HEK293 (cell line): Measurements from ENCODE around the gene AKAP9.
"Not testable (repeated sequence)": the region's sequence is repeated elsewhere in the genome, so short reads cannot be mapped to it uniquely, and the experiment has no call there.

Experiments used
- CTCF ChIA-PET: fragments of 350-600 bp; formaldehyde crosslinking; extraction: SDS; loops from one replicate; lab custom pipeline; 2021; ENCODE audit warnings: antibody characterized with exemption; lab: Yijun Ruan, JAX
- POLR2A ChIA-PET: fragments of 300-600 bp; formaldehyde crosslinking; extraction: SDS; loops from one replicate; lab custom pipeline; 2020; ENCODE audit warnings: antibody characterized with exemption, inconsistent platforms; lab: Yijun Ruan, JAX
- H3K27ac ChIP-seq: fragments of 200-500 bp; sonication (Bioruptor generic); 2 replicates; pipeline ENCODE4 v1.5.1; 2014; ENCODE audit warnings: low read depth, low read length, control low read depth, inconsistent platforms; ENCODE audit errors: extremely low read depth
- H3K36me3 ChIP-seq, 2 experiments: fragments of 200-500 bp in 1 of 2; sonication (Bioruptor generic) in 1 of 2; 1 replicate in 1 of 2; 2 replicates in 1 of 2; pipeline ENCODE4 v1.5.1; 2014 to 2017; ENCODE audit warnings: inconsistent platforms in 2 of 2, low read length in 2 of 2; ENCODE audit not compliant: control insufficient read depth in 2 of 2, insufficient read depth in 1 of 2
- H3K4me1 ChIP-seq: fragments of 200-500 bp; sonication (Bioruptor generic); 2 replicates; pipeline ENCODE4 v1.5.1; 2014; ENCODE audit warnings: mild to moderate bottlenecking, low read length, inconsistent platforms; ENCODE audit not compliant: control insufficient read depth, insufficient read depth
- H3K4me3 ChIP-seq: 2 replicates; pipeline ENCODE4 v1.5.1; 2011; ENCODE audit warnings: low read depth, mild to moderate bottlenecking, control low read depth, low read length, moderate library complexity
- H3K9me3 ChIP-seq: fragments of 200-500 bp; sonication (Bioruptor generic); 2 replicates; pipeline ENCODE4 v1.5.1; 2014; ENCODE audit warnings: low read depth, low read length, inconsistent platforms; ENCODE audit not compliant: control insufficient read depth, insufficient read depth
- GLIS1 ChIP-seq: fragments of 450-650 bp; formaldehyde crosslinking; IDR thresholded peaks from 2 replicates; pipeline ENCODE4 v1.5.1; 2016; ENCODE audit warnings: missing biosample characterization, missing genetic modification characterization
- KLF9 ChIP-seq: fragments of 450-650 bp; formaldehyde crosslinking; IDR thresholded peaks from 2 replicates; pipeline ENCODE4 v1.5.1; 2016; ENCODE audit warnings: missing biosample characterization, missing genetic modification characterization, low read depth
- RBAK ChIP-seq: fragments of 450-650 bp; formaldehyde crosslinking; IDR thresholded peaks from 2 replicates; pipeline ENCODE4 v1.5.1; 2016; ENCODE audit warnings: missing biosample characterization, missing genetic modification characterization
- SALL2 ChIP-seq: fragments of 450-650 bp; formaldehyde crosslinking; IDR thresholded peaks from 2 replicates; pipeline ENCODE4 v1.5.0; 2017; ENCODE audit warnings: missing biosample characterization, mild to moderate bottlenecking, missing genetic modification characterization, borderline replicate concordance
- SETDB1 ChIP-seq: IDR thresholded peaks from one replicate; pipeline ENCODE4 v1.6.1; 2017; ENCODE audit warnings: mild to moderate bottlenecking, low read length, moderate library complexity, mixed read lengths; ENCODE audit not compliant: insufficient read length
- YY1 ChIP-seq: fragments of 450-650 bp; formaldehyde crosslinking; IDR thresholded peaks from 2 replicates; pipeline ENCODE4 v1.5.1; 2018; ENCODE audit warnings: missing biosample characterization, missing genetic modification characterization
- ZBTB20 ChIP-seq: fragments of 450-650 bp; formaldehyde crosslinking; IDR thresholded peaks from 2 replicates; pipeline ENCODE4 v1.5.1; 2016; ENCODE audit warnings: missing biosample characterization, missing genetic modification characterization
- ZFP69B ChIP-seq: fragments of 450-650 bp; formaldehyde crosslinking; IDR thresholded peaks from 2 replicates; pipeline ENCODE4 v1.5.1; 2016; ENCODE audit warnings: missing biosample characterization, missing genetic modification characterization
- ZNF10 ChIP-seq: fragments of 450-650 bp; formaldehyde crosslinking; IDR thresholded peaks from 2 replicates; pipeline ENCODE4 v1.5.1; 2017; ENCODE audit warnings: missing biosample characterization, missing genetic modification characterization
- ZNF121 ChIP-seq: fragments of 450-650 bp; formaldehyde crosslinking; IDR thresholded peaks from 2 replicates; pipeline ENCODE4 v1.5.1; 2016; ENCODE audit warnings: missing biosample characterization, missing genetic modification characterization
- ZNF266 ChIP-seq: fragments of 450-650 bp; formaldehyde crosslinking; IDR thresholded peaks from 2 replicates; pipeline ENCODE4 v1.5.1; 2016; ENCODE audit warnings: missing biosample characterization, missing genetic modification characterization, low read depth
- ZNF473 ChIP-seq: fragments of 450-650 bp; formaldehyde crosslinking; IDR thresholded peaks from 2 replicates; pipeline ENCODE4 v1.5.1; 2017; ENCODE audit warnings: missing biosample characterization, missing genetic modification characterization
- ZNF510 ChIP-seq: fragments of 450-650 bp; formaldehyde crosslinking; IDR thresholded peaks from 2 replicates; pipeline ENCODE4 v1.5.1; 2018; ENCODE audit warnings: mild to moderate bottlenecking, missing genetic modification characterization, missing biosample characterization; ENCODE audit not compliant: insufficient replicate concordance
- ZNF529 ChIP-seq: fragments of 450-650 bp; formaldehyde crosslinking; IDR thresholded peaks from 2 replicates; pipeline ENCODE4 v1.5.1; 2017; ENCODE audit warnings: missing genetic modification characterization, missing biosample characterization; ENCODE audit not compliant: insufficient replicate concordance
- ZNF555 ChIP-seq: fragments of 450-650 bp; formaldehyde crosslinking; conservative IDR thresholded peaks from 2 replicates; pipeline ENCODE4 v1.5.1; 2017; ENCODE audit warnings: missing biosample characterization, mild to moderate bottlenecking, missing genetic modification characterization, inconsistent platforms
- ZNF561 ChIP-seq: fragments of 450-650 bp; IDR thresholded peaks from 2 replicates; pipeline ENCODE4 v1.5.1; 2018; ENCODE audit warnings: missing biosample characterization, missing genetic modification characterization, borderline replicate concordance
- ZNF585B ChIP-seq: fragments of 450-650 bp; formaldehyde crosslinking; IDR thresholded peaks from 2 replicates; pipeline ENCODE4 v1.5.1; 2016; ENCODE audit warnings: missing biosample characterization, missing genetic modification characterization
- ZXDB ChIP-seq: fragments of 450-650 bp; formaldehyde crosslinking; IDR thresholded peaks from 2 replicates; pipeline ENCODE4 v1.5.1; 2016; ENCODE audit warnings: missing biosample characterization, missing genetic modification characterization
- TF ChIP-seq, protein P1 (sequence below): fragments of 450-650 bp; formaldehyde crosslinking; IDR thresholded peaks from 2 replicates; pipeline ENCODE4 v1.5.1; 2016; ENCODE audit warnings: missing biosample characterization, missing genetic modification characterization
- TF ChIP-seq, protein P2 (sequence below): fragments of 450-650 bp; formaldehyde crosslinking; IDR thresholded peaks from 2 replicates; pipeline ENCODE4 v1.5.1; 2017; ENCODE audit warnings: missing biosample characterization, mild to moderate bottlenecking, missing genetic modification characterization, moderate library complexity

AKAP9 gene

DNA sequence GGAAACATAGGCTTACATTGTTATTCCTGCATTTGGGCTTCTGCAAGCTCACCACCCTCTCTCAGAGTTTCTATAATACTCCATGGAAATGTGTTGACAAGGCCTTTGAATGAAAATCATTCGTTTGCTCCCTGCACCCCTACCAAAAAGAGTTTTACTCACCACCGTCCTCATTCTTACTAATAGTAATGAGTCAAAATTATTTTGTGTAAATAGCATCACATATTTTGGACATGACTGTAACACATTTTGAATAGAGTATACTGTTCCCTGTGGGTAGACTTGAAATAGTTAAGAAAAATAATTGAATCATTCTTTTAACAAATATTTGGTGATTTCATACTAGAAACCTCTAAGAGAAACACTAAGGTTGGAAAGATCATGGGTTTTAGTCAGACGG, 84.6 kb downstream of the AKAP9 start:
- Histone ChIP-seq H3K4me1 (no peaks in the 10 kb centered on the region), H3K27ac (no peak overlapping the region), H3K36me3 (peaks cover 31 to 38% of the 10 kb centered on the region in 2 experiments), H3K4me3 (no peak overlapping the region), H3K9me3 (no peaks in the 10 kb centered on the region)
- CTCF ChIA-PET, result no interaction called here
- TF ChIP-seq RBAK (no peak), KLF9 (tag by site-specific recombination) (no peak), SALL2 (no peak), ZNF561 (no peak), YY1 (tag by site-specific recombination) (no peak), ZXDB (tag by site-specific recombination) (no peak), ZNF555 (tag by site-specific recombination) (no peak), ZNF473 (tag by site-specific recombination) (no peak), ZNF121 (tag by site-specific recombination) (no peak), ZBTB20 (no peak), ZNF266 (tag by site-specific recombination) (no peak), ZFP69B (no peak), SETDB1 (no peak), ZNF585B (no peak), ZNF510 (no peak), GLIS1 (tag by site-specific recombination) (no peak), ZNF529 (tag by site-specific recombination) (no peak), ZNF10 (tag by site-specific recombination) (no peak)
- TF ChIP-seq, protein P1, sequence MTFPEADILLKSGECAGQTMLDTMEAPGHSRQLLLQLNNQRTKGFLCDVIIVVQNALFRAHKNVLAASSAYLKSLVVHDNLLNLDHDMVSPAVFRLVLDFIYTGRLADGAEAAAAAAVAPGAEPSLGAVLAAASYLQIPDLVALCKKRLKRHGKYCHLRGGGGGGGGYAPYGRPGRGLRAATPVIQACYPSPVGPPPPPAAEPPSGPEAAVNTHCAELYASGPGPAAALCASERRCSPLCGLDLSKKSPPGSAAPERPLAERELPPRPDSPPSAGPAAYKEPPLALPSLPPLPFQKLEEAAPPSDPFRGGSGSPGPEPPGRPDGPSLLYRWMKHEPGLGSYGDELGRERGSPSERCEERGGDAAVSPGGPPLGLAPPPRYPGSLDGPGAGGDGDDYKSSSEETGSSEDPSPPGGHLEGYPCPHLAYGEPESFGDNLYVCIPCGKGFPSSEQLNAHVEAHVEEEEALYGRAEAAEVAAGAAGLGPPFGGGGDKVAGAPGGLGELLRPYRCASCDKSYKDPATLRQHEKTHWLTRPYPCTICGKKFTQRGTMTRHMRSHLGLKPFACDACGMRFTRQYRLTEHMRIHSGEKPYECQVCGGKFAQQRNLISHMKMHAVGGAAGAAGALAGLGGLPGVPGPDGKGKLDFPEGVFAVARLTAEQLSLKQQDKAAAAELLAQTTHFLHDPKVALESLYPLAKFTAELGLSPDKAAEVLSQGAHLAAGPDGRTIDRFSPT, result no peak
- TF ChIP-seq, protein P2, sequence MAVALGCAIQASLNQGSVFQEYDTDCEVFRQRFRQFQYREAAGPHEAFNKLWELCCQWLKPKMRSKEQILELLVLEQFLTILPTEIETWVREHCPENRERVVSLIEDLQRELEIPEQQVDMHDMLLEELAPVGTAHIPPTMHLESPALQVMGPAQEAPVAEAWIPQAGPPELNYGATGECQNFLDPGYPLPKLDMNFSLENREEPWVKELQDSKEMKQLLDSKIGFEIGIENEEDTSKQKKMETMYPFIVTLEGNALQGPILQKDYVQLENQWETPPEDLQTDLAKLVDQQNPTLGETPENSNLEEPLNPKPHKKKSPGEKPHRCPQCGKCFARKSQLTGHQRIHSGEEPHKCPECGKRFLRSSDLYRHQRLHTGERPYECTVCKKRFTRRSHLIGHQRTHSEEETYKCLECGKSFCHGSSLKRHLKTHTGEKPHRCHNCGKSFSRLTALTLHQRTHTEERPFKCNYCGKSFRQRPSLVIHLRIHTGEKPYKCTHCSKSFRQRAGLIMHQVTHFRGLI (tag by site-specific recombination), result no peak
- POLR2A ChIA-PET, result no interaction called here

DNA sequence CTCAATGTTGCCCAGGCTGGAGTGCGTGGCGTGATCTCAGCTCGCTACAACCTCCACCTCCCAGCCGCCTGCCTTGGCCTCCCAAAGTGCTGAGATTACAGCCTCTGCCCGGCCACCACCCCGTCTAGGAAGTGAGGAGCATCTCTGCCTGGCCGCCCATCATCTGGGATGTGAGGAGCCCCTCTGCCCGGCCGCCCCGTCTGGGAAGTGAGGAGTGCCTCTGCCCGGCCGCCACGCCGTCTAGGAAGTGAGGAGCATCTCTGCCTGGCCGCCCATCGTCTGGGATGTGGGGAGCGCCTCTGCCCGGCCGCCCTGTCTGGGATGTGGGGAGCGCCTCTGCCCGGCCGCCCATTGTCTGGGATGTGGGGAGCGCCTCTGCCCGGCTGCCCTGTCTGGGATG, 86.0 kb downstream of the AKAP9 start:
- CTCF ChIA-PET, H3K4me1 ChIP-seq, POLR2A ChIA-PET, H3K4me3 ChIP-seq, H3K27ac ChIP-seq, H3K9me3 ChIP-seq: not testable (repeated sequence)
- peaks cover 24 to 35% of the 10 kb centered on the region in 2 experiments for H3K36me3 ChIP-seq

DNA sequence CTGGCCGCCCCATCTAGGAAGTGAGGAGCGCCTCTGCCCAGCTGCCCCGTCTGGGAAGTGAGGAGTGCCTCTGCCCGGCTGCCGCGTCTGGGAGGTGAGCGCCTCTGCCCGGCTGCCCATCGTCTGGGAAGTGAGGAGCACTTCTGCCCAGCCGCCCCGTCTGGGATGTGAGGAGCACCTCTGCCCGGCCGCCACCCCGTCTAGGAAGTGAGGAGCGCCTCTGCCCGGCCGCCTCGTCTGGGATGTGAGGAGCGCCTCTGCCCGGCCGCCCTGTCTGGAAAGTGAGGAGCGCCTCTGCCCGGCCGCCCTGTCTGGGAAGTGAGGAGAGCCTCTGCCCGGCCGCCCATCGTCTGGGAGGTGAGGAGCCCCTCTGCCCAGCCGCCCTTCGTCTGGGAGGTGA, 86.5 kb downstream of the AKAP9 start:
- H3K4me3 ChIP-seq, H3K4me1 ChIP-seq, POLR2A ChIA-PET, H3K27ac ChIP-seq, CTCF ChIA-PET, H3K9me3 ChIP-seq: not testable (repeated sequence)
- peaks cover 24 to 35% of the 10 kb centered on the region in 2 experiments for H3K36me3 ChIP-seq
